ENCODE data around the gene DSG3.
"Not testable (repeated sequence)": the region's sequence is repeated elsewhere in the genome, so short reads cannot be mapped to it uniquely, and the experiment has no call there.

DSG3 gene

DNA sequence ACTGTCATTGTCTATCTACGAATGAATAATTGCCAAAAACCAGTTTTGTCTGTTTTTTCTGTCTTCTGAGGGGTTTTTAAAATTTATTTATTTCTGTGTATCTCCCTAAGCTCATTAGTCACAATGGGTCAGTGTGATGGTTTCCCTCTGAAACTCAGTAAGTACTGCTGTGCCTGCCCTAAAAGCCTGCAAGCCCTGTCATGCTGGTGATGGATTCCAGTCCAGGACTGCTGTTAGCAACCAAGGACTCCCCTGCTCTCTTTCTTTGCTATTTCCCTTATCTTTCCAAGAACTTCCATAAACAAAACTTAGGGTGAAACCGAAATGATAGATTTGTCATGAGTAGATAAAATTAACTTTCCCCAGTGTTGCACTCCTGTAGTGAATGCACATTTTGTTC lies 38.6 kb downstream of the DSG3 start:
- Histone ChIP-seq H3K27ac (peak overlapping the region in 4 of 21 experiments; percentile 5 to 60 (median 22)), H3K4me3 (no peak overlapping the region)

DNA sequence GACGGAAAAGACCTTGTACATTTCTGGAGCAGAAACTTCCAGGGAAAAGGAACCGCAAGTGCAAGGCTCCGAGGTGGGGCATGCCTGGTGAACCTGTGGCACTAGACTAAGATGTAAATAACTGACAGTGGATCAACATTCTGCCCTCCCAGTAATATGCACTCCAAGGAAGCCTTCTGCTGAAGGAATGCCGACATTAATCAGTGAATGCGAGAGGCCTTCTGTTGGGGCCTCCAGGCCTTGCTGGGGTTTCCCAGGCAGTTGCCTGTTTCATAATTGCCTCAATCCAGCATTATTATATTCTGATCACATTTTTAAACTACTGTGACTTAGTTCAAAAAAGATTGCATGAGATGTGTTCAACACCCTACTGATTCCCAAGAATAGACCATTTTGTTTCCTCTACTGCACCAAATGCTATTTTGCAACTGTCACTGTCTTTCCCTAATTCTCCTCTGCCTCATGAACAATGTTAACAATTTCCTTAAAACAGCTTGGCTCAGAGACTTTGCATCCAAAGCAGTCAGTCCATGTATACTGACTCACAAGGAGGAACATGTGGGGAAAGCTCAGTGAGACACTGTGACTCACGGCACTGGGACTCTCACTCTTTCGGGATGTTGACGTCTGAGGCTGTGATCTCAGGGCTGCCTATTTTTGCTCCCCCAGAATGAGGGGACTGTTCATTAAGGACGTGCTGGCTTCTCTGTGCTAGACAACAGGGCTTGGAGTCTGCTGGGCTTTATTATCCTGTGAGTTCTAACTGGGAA lies 39.9 kb downstream of the DSG3 start:
- Histone ChIP-seq H3K4me3 (no peak overlapping the region), H3K27ac (peak overlapping the region in 11 of 21 experiments; percentile 1 to 60 (median 40))

DNA sequence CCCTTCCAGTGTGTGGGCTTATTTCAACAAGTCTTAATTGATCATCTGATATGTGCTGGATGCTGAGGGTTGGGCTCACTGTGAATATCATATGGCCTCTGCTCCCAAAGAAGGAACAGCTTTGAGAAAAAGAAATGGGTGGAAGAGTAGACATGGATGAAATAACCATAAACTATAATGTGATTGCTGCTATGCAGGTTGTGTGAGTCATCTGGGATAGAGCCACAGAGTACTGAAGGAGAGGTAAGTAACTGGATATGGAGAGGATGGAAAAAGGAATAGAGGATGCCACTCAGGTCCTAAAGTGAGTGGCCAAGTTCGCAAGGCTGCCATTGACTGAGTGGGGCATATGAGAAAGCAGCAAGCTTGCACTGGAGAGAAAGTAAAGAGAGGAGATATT lies 41.8 kb downstream of the DSG3 start:
- H3K27ac ChIP-seq: peak overlapping the region in 1 of 21 experiments; percentile 14
- no peak overlapping the region for H3K4me3 ChIP-seq

DNA sequence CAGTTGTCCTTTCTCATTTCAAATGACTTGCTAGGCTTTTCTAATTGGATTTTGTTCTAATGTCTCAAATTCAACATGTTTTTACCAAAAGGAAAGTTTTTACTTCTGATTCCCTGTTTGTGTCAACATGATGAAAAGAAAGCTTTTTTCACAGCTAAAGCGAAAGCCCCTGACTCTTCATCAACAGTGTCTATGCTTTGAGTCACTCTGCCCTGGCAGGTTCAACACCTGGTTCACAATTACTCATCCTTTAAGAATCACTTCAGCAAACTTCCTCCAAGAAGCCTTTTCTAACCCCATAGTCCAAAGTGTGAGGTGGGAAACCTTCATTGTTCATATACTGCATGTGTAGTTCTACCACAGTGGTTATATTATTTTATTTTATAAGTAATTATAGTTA lies 42.8 kb downstream of the DSG3 start:
- H3K27ac ChIP-seq: no peak overlapping the region
- H3K4me3 ChIP-seq: no peak overlapping the region

DNA sequence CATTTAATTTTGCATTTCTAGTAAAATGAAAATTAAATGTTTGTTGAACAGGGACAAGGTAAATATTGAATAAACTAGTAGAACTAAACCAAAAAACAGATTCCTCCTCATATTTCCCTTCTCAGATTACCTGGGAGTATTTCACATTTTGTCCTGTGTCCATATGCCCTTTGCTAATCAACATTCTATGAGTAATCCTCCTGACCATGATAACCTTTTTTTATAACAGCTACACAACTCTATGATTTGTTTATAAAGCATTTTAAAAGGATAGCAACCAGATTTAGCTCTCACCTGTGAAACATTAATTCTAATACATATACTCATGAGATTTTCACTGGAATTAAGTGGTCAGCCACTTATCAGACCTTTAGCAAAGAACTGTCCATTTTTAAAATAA lies 43.3 kb downstream of the DSG3 start:
- Histone ChIP-seq H3K27ac (no peak overlapping the region), H3K4me3 (no peak overlapping the region)

DNA sequence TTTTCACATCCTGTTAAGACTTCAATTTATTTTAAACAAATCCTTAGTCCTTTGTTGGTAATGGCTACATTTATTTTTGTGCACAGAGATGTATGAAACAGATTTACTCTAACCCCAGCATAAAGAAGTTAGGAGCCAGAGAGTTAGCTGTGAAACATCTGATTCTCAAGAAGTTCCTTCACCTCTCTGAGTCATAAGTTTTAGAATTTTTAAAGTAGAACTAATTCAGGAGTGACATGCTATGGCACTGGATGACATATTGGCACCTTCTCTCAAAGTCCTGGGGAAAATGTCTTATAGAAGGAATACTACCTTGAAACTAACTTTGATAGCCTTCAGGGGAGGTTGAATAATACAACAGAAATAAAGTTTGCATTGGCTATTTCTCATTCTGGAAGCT lies 44.0 kb downstream of the DSG3 start:
- H3K4me3 ChIP-seq: no peak overlapping the region
- no peak overlapping the region for H3K27ac ChIP-seq

DNA sequence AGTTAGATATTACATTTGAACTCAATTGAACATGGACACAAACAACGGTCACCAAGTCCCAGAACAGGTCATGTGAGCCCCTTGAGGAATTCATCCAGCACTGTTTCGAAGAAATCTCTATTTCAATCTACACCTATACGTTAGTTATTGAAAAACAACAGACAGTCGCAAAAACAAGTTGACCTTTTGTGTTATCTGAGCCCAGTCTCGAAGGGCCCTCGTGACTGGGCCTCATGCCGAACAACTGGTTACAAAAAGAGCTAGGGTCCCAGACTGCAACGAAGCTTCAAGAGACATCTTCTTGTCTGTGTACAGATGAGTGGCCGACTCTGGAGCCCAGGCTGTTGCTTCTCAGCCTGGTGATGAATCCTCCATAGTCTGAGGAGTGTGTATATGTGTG lies 45.1 kb downstream of the DSG3 start:
- H3K27ac ChIP-seq: no peak overlapping the region

DNA sequence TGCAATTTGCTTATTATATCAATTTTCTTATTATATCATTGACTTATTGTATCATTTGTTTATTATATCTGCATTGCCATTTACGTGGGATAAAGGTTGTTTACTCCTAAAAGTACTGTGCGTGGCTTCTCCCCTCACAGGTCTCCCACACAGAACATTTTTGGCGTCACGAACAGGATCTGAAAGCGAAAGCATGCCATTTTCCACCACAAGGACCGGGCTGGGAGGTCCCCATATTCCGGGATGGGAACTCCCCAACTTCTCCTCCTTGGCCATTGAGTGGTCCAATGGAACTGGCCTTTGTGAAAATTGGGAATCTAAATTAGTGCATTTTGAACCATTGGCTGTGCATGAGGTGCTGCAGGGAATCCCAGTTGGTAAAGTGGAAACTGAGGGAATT lies 45.6 kb downstream of the DSG3 start:
- Histone ChIP-seq H3K27ac (no peak overlapping the region), H3K4me3 (no peak overlapping the region)

More for the DNA sequence above, 45.1 kb downstream of the DSG3 start:
- no peak overlapping the region for H3K4me3 ChIP-seq

DNA sequence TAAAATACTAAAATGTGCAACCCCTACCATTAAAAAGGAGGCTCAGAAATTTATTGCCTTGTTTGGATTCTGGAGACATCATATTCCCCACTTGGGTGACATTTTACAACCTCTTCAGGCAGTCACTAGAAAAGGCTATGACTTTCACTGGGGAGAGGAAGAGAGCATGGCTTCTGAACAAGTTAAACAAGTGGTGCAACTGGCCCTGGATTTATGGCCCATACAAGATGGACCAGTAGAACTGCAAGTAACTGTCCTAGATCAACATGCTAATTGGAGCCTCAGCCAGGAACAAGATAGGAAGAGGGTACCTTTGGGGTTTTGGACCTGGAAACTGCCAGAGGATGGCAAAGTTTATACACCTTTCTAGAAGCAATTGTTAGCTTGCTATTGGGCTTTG lies 46.4 kb downstream of the DSG3 start:
- no peak overlapping the region for H3K27ac ChIP-seq

DNA sequence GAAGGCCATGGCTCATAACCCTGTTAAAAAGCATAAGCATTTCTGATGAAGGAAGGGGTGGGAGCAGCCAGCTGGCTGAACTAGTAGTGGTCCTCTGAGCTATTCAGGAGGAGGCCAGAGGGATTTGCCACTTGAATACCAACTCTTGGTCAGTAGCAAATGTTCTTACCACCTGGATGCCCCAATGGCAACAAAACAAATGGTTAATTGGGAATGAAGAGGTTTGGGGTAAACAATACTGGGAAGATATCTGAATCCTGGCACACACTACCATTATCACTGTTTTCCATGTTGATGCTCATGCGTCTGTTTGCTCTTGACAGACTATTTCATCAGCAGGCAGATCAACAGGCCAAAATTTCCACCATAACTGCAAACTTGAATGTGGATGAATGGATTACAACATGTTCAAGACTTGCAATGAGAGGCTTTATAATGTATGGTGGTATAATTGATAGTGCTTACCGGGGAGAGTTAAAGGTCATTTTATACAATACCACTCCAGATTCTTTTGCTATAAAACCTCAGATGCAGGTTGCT lies 47.2 kb downstream of the DSG3 start:
- not testable (repeated sequence) for H3K27ac ChIP-seq, H3K4me3 ChIP-seq

More for the DNA sequence above, 46.4 kb downstream of the DSG3 start:
- H3K4me3 ChIP-seq: no peak overlapping the region

DNA sequence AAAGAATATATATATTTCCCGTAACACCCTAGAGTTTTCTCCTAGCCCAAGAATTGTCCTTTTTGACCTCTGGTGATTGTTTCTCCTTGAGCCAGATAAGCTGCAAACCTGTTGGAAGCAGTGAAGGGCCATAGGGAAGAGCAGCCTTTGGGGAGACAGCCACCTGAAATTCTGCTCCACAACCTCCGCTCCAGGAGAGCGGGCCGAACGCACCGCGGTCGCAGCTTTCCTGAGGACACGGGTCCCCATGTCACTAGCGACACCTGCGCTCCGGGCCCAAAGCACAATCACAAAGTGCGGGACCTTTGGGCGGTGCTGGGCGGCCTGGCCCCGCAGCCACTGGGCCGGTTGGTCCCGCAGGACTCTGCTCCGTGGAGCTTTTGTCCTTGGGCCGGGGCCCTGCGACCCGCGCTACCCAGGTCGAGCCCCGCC lies 49.9 kb downstream of the DSG3 start:
- Histone ChIP-seq H3K27ac (peak overlapping the region in 18 of 21 experiments; percentile 20 to 89 (median 78)), H3K4me3 (peak overlapping the region; percentile 20 to 51 (median 36))

DNA sequence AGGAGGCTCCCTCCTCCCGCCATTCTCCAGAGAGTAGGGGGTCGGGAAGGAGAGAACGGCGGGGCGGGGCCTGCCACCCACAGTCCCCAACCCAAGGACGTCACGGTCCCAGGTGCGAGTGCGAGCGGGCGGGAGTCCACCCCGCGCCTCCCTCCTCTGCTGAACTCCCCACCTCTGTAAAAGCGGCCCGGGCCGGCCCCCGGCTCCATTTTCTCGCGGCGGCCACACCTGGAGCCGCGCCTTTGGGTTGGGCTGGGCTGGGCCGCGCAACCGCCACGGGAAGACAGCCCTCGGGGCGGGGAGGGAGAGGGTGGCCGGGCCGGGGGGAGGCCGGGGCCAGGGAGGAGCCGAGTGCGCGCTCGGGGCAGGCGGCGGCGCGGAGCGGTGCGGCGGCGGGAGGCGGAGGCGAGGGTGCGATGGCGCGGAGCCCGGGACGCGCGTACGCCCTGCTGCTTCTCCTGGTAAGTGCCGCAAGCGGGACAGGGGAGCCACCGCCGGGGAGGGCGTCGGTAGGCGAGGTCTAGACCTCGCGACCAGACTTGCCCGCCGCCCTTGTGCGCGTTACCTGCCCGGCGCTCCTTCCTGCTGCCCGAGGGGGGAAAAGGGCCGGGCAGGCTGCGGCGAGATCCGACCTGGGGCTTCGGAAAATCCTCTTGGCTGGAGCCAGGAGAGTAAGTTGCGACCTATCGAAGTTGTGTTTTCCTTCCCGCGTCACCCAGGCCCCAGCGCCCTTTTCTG lies 50.5 kb downstream of the DSG3 start, which contains the start of gene DSG2:
TSS of gene DSG2 (plus strand) at position 342 of the 738 bp plus-strand sequence. CDS start at position 417, 75 bp downstream.
- H3K27ac ChIP-seq: peak within 1 kb of the TSS in 20 of 21 experiments; percentile 23 to 89 (median 77)

DNA sequence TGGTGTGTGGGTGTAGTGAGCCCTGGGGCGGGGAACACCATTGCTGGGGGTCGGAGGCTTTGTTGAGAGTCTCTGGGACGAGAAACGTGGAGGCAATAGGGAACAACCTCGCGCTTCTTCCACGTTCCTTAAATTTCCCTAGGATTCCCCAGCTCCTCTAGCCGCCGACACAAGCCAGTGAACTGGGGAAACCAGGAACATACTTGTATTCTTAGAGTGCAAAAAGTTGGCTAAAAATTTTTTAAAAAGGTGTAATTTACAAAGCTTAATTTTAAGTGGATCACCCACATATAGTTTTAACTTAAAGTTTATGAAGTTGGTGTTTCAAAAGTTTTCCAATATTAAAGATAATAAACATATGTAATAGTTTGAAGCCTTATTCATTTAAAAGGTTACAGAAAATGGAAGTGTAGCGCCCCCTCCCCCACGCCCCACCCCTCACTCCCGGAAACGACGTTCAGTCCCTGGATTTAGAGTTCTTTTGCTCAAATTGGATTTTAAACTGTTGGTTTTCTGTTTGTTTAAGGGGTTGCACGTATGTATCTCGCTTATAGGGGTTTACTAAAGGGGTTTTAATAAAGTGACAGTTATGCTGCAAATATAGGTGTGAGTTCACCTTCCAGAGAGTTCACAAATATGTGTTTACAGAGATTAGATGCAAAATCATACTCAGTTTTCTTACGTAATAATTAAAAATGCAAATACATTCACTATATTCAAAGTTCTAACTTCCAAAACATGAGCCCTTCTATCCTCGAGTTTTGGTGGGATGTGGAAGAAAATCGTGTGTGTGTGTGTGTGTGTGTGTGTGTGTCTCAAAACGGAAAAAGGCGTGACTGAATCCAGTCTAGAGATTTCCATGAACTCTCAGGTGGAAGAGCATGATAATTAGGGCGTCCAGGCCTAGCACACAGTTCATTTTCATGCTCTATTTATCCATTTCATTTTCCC lies 51.3 kb downstream of the DSG3 start:
- Histone ChIP-seq H3K4me3 (peak overlapping the region; percentile 20 to 51 (median 36)), H3K27ac (peak overlapping the region in 20 of 21 experiments; percentile 1 to 89 (median 77))

More for the DNA sequence above, 50.5 kb downstream of the DSG3 start, which contains the start of gene DSG2:
- peak within 1 kb of the TSS; percentile 20 to 51 (median 36) for H3K4me3 ChIP-seq

DNA sequence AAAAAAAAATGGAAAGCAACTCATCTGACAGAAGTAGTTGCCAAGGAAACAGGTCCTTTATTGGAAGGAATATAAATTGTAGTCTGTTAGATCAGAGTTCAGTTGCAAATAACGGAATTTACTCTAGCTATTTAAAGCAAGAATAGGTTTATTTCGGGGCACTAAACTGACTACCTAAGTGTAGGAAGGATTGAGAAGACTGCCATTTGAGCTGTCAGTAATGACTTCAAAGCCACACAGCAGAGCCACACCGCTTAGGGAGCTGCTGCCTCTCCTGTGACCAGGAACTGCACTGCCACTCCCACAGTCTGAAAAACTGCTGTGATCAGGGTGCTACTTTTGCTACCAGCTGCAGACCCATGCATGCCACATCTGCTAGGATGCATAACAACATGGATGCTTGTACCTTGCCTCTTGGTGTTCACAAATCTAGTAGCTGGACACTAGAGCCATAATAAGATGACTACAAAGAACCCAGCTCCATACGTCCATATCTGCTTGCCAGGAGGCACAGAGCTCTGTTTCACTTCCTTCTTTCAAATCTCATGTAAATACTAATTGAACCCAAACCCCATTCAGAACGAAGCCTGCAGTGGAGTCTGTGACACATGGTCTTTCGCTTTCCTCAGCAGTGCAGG lies 52.6 kb downstream of the DSG3 start:
- H3K4me3 ChIP-seq: no peak overlapping the region

DNA sequence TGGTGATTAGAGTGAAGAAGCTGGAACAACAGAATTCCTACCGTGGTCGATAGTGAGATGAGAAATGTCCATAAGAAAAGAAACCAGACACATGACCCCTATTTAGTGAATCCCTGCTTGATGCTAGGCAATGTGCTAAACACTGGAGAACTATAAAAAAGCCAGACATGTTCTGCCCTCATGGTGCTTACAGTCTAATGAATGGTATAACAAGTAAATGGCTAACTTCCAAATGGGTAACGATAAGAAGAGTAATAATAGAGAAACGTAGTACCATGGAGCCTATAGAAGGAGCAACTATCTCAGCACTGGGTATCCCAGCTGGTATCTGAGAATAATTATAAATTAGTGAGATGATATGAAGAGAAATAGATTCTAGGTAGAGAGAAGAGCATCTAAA lies 55.5 kb downstream of the DSG3 start:
- no peak overlapping the region for H3K4me3 ChIP-seq
- H3K27ac ChIP-seq: no peak overlapping the region

More for the DNA sequence above, 52.6 kb downstream of the DSG3 start:
- H3K27ac ChIP-seq: peak overlapping the region in 1 of 21 experiments; percentile 15

DNA sequence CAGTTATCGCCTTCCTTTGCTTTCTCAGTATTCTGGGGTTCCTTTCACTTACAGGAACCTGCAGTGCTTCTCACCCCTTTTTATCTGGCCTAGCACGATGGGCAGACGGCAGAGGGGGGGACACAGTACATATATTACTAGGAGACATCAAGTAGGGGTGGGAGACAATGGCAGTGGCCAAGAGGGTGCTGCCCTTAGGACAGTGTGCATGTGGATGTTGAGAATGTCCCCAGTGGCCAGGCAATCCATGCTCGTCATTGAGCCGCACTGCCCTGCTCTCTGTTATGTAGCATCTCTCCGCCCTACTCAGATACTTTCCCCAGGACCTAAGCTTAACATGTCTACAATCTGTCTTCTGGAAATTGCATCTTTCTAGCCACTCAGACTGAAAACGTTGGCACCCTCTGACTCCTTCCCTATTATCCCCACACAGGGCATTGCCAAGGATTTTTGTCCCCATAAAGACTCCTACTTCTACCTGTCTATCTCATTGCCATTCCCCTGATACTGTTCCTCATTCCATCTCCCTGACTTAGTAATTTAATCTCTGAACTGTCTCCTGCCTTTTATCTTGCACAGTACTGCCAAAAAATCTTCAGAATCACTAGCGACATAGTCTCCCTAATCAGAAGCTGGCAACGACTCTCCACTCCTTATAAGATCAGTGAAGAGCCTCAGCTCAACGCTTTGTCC lies 57.1 kb downstream of the DSG3 start:
- Histone ChIP-seq H3K27ac (peak overlapping the region in 1 of 21 experiments; percentile 39), H3K4me3 (no peak overlapping the region)

DNA sequence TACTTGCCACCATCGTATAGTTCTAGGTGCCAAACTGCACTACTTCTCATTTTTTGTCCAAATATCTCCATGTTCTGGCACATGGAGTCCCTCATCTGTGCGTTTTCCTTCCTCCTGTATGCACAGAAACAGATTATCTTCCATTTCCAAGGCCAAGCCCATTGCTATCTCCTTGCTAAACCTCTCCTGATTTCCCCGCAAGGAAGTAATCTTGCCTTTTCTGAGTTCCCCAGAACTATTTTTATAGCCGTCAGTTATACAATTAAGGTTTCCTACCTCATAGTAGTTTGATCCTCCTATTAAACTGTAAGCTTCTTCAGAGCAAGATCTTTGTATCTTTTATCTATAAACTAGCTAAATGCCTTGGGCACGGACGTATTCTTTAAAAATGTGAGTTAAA lies 57.6 kb downstream of the DSG3 start:
- H3K27ac ChIP-seq: peak overlapping the region in 1 of 21 experiments; percentile 39
- H3K4me3 ChIP-seq: no peak overlapping the region

DNA sequence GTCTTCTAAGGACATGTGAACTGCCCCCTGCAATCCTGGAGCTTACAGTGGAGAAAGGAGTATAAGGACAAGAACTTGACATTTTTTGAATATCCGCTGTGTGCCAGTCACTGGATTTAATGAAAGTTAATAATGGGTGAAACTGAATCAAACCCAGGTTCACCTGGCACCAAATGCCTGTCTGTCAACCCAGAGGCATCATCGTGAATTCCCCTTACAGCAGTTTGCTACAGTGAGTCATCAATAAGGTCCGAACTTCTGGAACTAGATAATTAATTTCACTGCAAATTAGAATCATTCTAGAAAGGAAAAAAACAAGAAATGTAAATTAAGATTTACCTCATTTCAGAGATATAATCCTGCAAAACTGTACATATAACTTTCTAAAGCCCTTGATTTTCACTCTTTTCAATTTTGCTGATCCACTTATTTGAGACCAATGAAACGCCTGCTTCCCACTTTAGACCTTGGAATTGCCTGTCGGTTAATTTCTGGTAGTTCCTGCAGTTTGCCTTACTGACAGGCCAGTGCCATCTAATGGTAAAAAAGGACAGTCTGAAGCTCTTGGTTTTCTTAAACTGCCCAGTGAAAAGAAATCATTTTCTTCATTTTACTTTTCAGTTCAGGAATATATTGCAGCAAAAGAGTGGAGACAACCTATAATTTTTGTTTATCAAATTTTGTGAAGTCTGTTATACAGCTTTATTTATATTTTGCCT lies 58.6 kb downstream of the DSG3 start:
- Histone ChIP-seq H3K27ac (no peak overlapping the region), H3K4me3 (no peak overlapping the region)
